ENCODE data around the gene LATS2.

Gene LATS2

GRCh38 chr13:21075379-21076249 is 14.2 kb upstream of the LATS2 start:
- DNase-seq (ENCODE audit: extremely low spot score, insufficient read length, low read depth) (no peak), FAIRE-seq (no peak)

GRCh38 chr13:21075011-21075378 is 13.6 kb upstream of the LATS2 start:
- FAIRE-seq, result peak; percentile 35
- no peak for DNase-seq (ENCODE audit: extremely low spot score, insufficient read length, low read depth)

- no peak for DNase-seq (ENCODE audit: extremely low spot score, insufficient read length, low read depth)
- FAIRE-seq, result no peak
These were observed 13.2 kb upstream of the LATS2 start for GRCh38 chr13:21074546-21074945.

GRCh38 chr13:21071924-21072323 is 10.5 kb upstream of the LATS2 start:
- no peak for FAIRE-seq

GRCh38 chr13:21071015-21071414 is 9.6 kb upstream of the LATS2 start:
- DNase-seq (ENCODE audit: extremely low spot score, insufficient read length, low read depth), result no peak

More at GRCh38 chr13:21071924-21072323, 10.5 kb upstream of the LATS2 start:
- DNase-seq (ENCODE audit: extremely low spot score, insufficient read length, low read depth), result no peak

GRCh38 chr13:21069561-21070004 is 8.2 kb upstream of the LATS2 start:
- DNase-seq (ENCODE audit: extremely low spot score, insufficient read length, low read depth) (no peak), FAIRE-seq (no peak)

More at GRCh38 chr13:21071015-21071414, 9.6 kb upstream of the LATS2 start:
- no peak for FAIRE-seq

GRCh38 chr13:21067848-21068247 is 6.5 kb upstream of the LATS2 start:
- no peak for FAIRE-seq
- DNase-seq (ENCODE audit: extremely low spot score, insufficient read length, low read depth), result no peak

- FAIRE-seq (no peak), DNase-seq (ENCODE audit: extremely low spot score, insufficient read length, low read depth) (no peak)
These were observed 5.6 kb upstream of the LATS2 start for GRCh38 chr13:21066946-21067345.

GRCh38 chr13:21065686-21066085 is 4.3 kb upstream of the LATS2 start:
- no peak for FAIRE-seq
- DNase-seq (ENCODE audit: extremely low spot score, insufficient read length, low read depth), result no peak

- DNase-seq (ENCODE audit: extremely low spot score, insufficient read length, low read depth) (no peak), FAIRE-seq (no peak)
These were observed 1.6 kb upstream of the LATS2 start for GRCh38 chr13:21063031-21063430.

GRCh38 chr13:21060338-21061028 is 903 bp downstream of the LATS2 start:
- FAIRE-seq (no peak), DNase-seq (ENCODE audit: extremely low spot score, insufficient read length, low read depth) (no peak)

GRCh38 chr13:21059641-21060337 is 1.6 kb downstream of the LATS2 start:
- DNase-seq (ENCODE audit: extremely low spot score, insufficient read length, low read depth) (no peak), FAIRE-seq (no peak)

- FAIRE-seq (no peak), DNase-seq (ENCODE audit: extremely low spot score, insufficient read length, low read depth) (no peak)
These were observed 3.0 kb downstream of the LATS2 start for GRCh38 chr13:21058361-21058760.

GRCh38 chr13:21055511-21056045 is 5.8 kb downstream of the LATS2 start:
- DNase-seq (ENCODE audit: extremely low spot score, insufficient read length, low read depth) (no peak), FAIRE-seq (no peak)

GRCh38 chr13:21055016-21055415 is 6.4 kb downstream of the LATS2 start:
- DNase-seq (ENCODE audit: extremely low spot score, insufficient read length, low read depth) (no peak), FAIRE-seq (no peak)

- DNase-seq (ENCODE audit: extremely low spot score, insufficient read length, low read depth) (no peak), FAIRE-seq (no peak)
These were observed 7.1 kb downstream of the LATS2 start for GRCh38 chr13:21054313-21054712.

- FAIRE-seq, result no peak
These were observed 8.2 kb downstream of the LATS2 start for GRCh38 chr13:21053231-21053630.

GRCh38 chr13:21051675-21052074 is 9.7 kb downstream of the LATS2 start:
- FAIRE-seq (no peak), DNase-seq (ENCODE audit: extremely low spot score, insufficient read length, low read depth) (no peak)

More at GRCh38 chr13:21053231-21053630, 8.2 kb downstream of the LATS2 start:
- no peak for DNase-seq (ENCODE audit: extremely low spot score, insufficient read length, low read depth)

GRCh38 chr13:21050288-21051197 is 10.8 kb downstream of the LATS2 start:
- DNase-seq (ENCODE audit: extremely low spot score, insufficient read length, low read depth) (no peak), FAIRE-seq (no peak)
